LoVo (cell line): ENCODE data around the gene CNTF.

Experiments used
- DNase-seq: peaks from one replicate; pipeline ENCODE4 v3.0.0-alpha.2; 2016; ENCODE audit warnings: low spot score

Gene CNTF

DNA sequence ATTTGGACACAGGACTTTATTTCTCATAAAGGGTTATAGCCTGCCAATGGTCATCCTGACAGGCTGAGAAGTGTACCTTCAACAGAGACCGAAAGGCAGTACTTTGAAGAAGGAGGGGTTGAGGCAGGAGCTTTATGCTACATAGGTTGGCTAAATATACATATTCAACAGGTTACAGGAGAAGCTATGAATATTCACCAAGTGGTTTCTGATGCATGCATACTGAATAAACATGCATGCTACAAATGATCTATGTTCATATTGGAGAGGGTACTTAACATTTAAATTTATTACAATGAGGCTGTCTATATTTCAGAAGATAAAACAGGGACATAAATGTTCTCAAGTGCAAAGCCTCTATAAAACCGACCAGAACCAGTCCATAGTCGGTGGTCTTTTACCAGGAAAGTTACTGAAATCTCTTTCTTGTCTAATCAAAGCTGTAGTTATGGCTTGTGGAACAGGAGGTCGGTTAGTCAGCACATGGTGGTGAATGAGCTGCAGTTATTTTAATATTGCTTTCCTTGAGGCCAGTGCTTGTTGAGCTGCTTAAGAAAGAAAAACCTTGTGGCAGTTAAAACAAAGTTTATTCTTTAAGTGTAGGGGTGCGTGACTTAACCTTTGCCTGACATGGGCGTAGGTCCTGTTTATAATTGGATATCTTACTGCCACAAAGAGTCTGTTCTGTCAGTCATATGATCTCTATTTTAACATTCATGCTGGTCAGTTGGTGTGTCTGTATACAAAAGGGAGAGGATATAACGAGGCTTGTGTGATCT lies 19.5 kb downstream of the CNTF start:
- DNase-seq, result no peak

- no peak for DNase-seq
Measured at GRCh38 chr11:58645854-58646253, 23.4 kb downstream of the CNTF start.

- no peak for DNase-seq
Measured at GRCh38 chr11:58647141-58647699, 24.8 kb downstream of the CNTF start.

GRCh38 chr11:58647866-58648265 lies 25.4 kb downstream of the CNTF start:
- DNase-seq, result no peak

DNA sequence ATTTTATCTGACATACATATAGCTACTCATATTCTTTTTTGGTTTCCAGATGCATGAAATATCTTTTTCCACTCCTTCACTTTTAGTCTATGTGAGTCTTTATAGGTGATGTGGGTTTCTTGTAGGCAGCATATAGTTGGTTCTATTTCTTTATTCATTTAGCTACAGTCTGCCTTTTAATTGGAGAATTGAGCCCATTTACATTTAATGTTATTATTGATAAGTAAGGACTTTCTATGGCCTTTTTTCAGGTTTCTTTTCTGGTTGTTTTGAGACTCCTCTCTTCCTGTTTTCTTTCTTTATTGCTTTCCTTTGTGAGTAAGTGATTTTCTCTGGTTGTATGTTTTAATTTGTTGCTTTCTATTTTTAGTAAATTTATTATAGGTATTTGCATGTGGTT lies 27.2 kb downstream of the CNTF start:
- no peak for DNase-seq

DNA sequence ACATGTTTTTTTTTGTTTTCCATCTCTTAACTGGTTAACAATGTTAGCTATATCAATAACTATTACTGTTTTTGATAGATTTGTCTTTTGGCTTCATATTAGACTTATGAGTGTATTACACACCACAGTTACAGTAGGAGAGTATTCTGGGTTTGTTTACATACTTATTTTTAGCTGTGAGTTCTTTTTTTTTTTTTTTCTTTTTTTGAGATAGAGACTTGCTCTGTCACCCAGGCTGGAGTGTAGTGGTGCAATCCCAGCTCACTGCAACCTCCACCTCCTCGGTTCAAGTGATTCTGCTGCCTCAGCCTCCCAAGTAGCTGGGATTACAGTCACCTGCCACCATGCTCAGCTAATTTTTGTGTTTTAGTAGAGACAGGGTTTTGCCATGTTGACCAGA lies 28.0 kb downstream of the CNTF start:
- DNase-seq, result no peak

DNA sequence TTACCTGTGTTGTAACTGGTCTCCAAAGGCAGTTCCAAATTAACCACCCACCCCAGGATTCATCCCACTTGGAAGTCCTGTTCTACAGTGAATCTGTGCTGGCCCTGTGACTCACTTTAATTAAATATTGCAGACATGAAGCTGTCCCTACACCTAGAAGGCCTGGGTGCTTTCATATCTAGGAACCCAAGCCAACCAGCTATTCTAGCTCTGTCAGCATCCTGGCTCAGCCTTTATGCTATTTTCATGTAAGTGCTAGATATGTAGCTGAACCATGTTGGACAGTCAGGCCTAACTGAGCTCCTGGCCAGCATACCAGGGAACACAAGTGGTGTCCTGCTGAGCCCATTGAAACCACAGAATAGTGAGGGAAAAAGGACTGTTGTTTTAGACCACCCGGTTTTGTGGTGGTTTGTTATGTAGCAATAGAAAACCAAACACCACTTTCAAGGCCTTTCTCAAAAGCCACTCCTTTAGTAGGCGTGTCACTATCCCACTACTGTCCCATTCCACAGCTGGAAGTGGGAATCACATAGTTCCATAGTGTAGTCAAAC lies 30.3 kb downstream of the CNTF start:
- no peak for DNase-seq

DNA sequence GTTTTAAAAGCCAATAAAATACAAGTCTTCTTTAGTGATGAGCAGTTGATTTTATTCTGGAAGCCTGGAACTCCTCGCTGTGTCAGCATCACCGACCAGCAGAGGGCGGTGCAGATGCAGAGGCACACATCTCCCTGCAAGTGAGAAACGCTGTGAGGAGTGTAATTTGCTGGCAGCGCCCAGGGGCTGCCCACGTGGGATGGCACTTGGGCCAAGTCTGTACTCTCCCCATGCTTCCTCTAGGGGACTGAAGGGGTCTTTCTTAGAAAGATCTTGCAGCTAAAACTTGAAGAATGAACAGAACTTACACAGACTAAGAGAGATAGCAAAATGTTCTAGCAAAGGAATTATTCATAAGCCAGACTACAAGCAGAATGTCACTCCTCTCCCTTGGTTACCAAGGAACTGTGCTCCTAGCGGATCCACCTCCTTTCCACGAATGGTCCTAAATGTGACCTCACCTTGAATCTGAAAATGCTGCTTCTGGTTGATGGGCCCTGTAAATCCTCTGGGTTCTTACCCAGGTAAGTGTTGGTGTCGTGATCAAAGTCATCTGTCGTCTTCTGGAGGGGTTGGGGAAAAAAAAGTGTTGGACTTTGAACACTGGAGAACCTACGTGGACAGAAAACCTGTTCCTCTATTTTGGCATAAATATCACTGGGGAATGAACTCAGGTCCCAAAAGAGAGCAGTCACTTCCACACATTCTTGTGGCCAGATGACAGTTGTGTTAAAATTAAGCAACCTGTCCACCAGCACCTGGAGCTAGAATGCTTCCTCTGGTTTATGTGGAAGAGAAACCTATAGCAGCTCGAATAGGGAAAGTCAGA lies 31.8 kb downstream of the CNTF start:
- DNase-seq, result peak; percentile 77

- no peak for DNase-seq
Measured at GRCh38 chr11:58654908-58655296, 32.4 kb downstream of the CNTF start.

DNA sequence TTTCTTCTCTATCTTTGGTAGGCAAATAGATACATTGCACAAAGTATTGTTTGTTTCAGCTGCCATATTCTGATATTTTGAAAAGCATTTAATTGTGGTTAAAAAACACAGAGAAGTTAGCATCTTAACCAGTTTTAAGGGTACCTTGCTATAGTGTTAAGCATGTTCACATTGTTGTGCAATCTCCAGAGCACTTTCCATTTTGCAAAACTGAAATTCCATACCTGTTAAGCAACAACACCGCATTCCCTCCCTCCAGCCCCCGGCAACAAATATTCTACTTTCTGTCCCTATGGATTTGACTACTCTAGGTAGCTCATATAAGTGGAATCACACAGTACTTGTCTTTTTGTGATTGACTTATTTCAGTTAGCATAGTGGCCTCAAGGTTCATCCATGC lies 33.9 kb downstream of the CNTF start:
- DNase-seq, result no peak

DNA sequence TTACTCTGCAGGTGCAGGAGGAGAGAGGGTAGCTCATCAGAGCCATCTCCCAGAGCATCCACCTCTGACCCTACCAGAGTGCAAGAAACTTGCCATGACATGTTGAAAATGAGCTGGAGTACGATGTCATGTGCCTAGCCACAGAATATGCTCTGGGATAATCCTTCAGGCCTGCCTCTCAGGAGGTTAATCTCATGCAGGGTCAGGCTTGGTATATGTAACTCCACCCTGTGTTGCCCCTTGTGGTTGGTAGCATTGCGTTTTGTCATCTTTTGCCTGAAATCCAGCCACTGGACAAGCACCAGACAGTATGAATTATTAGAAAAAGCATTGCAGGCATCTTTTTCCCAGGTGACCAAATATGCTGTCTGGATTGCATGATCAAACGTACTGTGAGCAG lies 36.2 kb downstream of the CNTF start:
- peak; percentile 29 for DNase-seq

GRCh38 chr11:58659404-58659803 lies 36.9 kb downstream of the CNTF start:
- DNase-seq, result peak; percentile 89

- DNase-seq, result peak; percentile 44
Measured at GRCh38 chr11:58659910-58660570, 37.6 kb downstream of the CNTF start.

DNA sequence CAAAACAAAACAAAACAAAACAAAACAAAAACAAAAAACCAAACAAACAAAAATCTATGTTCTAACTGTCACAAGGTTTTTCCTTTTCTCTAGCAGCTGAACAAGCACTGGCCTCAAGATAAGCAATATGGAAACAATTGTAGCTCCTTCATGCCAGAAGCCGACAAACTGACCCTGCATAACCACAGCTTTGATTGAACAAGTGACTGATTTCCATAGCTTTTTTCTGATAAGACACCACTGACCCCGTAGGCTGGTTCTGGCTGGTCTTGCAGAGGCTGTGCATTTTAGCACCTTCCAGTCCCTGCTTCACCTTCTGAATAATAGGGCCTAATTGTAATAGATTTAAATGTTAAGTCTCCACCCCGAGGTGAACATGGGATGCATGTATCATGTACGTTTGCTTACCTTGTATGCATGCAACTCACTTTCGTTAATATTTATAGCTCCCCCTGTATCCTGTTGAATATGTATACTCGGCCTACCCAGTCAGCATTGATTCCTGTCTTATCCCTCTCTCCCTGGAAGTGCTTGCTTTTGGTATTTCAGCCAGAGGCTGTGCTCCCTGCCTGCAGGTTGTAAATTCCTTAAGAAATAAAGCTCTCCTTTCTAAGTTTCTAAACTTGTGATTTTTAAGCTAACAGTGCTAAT lies 49.6 kb downstream of the CNTF start:
- DNase-seq, result no peak

GRCh38 chr11:58674609-58675008 lies 52.1 kb downstream of the CNTF start:
- no peak for DNase-seq
